ENCODE data around the gene MTERF4. TPM values are rescaled to one million over a fixed set of nuclear protein-coding genes. Genes with fewer than 3 reads are reported as not detected.

The MTERF4 gene
- total RNA-seq, 1 donor, result 30.0 TPM

DNA sequence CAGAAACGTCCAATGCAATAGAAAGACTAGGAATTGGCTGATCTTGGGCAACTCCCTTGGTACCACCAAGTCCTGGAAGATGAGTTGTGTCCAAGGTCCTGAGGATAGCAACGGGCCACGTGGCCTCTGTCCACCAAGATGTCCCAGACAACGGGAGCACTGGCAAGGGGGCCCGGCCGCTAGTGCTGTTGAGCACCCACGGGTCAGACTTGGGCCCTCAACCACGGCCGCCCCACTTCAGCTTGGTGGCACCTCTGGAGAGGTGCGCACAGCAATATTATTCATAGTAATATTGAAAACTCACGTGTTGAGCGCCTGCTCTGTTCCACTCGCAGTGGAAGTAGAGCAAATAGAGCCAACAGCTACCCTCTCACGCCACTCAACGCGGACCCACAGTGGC, 28.2 kb upstream of the MTERF4 start:
- Histone ChIP-seq H3K36me3 (ENCODE audit: insufficient read depth, low read length) (no peaks in the 10 kb centered on the region), H3K79me2 (ENCODE audit: insufficient read depth, low read length) (no peaks in the 10 kb centered on the region), H3K27me3 (ENCODE audit: insufficient read depth, low read length) (no peaks in the 10 kb centered on the region), H4K20me1 (ENCODE audit: insufficient read depth, low read length) (no peaks in the 10 kb centered on the region), H3K4me1 (ENCODE audit: insufficient read depth, low read length) (no peaks in the 10 kb centered on the region), H3K9me3 (ENCODE audit: low read depth, low read length) (no peaks in the 10 kb centered on the region), H3K27ac (ENCODE audit: low read depth, low read length) (no peak overlapping the region), H2AFZ (ENCODE audit: low read length) (no peak overlapping the region), H3K4me2 (ENCODE audit: insufficient read depth, low read length) (no peak overlapping the region), H3K4me3 (ENCODE audit: insufficient read depth, low read length) (no peak overlapping the region)
- DNase-seq (ENCODE audit: insufficient read length, low spot score, missing footprints), result peak; percentile 14
- TF ChIP-seq, protein P1, sequence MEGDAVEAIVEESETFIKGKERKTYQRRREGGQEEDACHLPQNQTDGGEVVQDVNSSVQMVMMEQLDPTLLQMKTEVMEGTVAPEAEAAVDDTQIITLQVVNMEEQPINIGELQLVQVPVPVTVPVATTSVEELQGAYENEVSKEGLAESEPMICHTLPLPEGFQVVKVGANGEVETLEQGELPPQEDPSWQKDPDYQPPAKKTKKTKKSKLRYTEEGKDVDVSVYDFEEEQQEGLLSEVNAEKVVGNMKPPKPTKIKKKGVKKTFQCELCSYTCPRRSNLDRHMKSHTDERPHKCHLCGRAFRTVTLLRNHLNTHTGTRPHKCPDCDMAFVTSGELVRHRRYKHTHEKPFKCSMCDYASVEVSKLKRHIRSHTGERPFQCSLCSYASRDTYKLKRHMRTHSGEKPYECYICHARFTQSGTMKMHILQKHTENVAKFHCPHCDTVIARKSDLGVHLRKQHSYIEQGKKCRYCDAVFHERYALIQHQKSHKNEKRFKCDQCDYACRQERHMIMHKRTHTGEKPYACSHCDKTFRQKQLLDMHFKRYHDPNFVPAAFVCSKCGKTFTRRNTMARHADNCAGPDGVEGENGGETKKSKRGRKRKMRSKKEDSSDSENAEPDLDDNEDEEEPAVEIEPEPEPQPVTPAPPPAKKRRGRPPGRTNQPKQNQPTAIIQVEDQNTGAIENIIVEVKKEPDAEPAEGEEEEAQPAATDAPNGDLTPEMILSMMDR (IDR thresholded peaks at IDR 0.05; ENCODE audit: extremely low read depth, low read depth, low read length), result no peak

- no peak overlapping the region for H3K4me2 ChIP-seq (ENCODE audit: insufficient read depth, low read length)
- no peaks in the 10 kb centered on the region for H3K36me3 ChIP-seq (ENCODE audit: insufficient read depth, low read length)
- H3K27ac ChIP-seq (ENCODE audit: low read depth, low read length), result no peak overlapping the region
- no peak overlapping the region for H2AFZ ChIP-seq (ENCODE audit: low read length)
- DNase-seq (ENCODE audit: insufficient read length, low spot score, missing footprints), result peak; percentile 57
- no peaks in the 10 kb centered on the region for H3K27me3 ChIP-seq (ENCODE audit: insufficient read depth, low read length)
- no peaks in the 10 kb centered on the region for H4K20me1 ChIP-seq (ENCODE audit: insufficient read depth, low read length)
- H3K4me3 ChIP-seq (ENCODE audit: insufficient read depth, low read length), result no peak overlapping the region
- no peaks in the 10 kb centered on the region for H3K4me1 ChIP-seq (ENCODE audit: insufficient read depth, low read length)
- TF ChIP-seq, protein P1 (IDR thresholded peaks at IDR 0.05; ENCODE audit: extremely low read depth, low read depth, low read length), result no peak
- no peaks in the 10 kb centered on the region for H3K9me3 ChIP-seq (ENCODE audit: low read depth, low read length)
- no peaks in the 10 kb centered on the region for H3K79me2 ChIP-seq (ENCODE audit: insufficient read depth, low read length)
Observed at GRCh38 chr2:241129086-241129871, 27.2 kb upstream of the MTERF4 start.

DNA sequence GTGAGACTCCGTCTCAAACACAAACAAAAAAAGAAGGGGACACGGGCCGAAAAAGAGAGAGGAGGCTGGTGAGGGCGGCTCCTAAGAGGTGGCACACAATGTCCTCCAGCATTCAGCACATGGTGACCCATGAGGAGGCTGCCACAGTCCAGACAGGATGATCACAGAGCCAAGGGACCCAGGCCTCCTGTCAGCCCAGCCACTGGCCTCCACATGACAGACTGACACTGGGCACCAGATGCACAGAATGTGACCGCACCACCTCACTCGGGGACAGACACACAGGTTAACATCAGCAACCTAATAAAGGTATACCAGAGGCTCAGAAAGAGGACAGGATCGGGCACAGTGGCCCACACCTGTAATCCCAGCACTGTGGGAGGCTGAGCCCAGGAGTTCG, 26.2 kb upstream of the MTERF4 start:
- Histone ChIP-seq H2AFZ (ENCODE audit: low read length) (no peak overlapping the region), H3K36me3 (ENCODE audit: insufficient read depth, low read length) (no peaks in the 10 kb centered on the region), H3K9me3 (ENCODE audit: low read depth, low read length) (no peaks in the 10 kb centered on the region), H3K27me3 (ENCODE audit: insufficient read depth, low read length) (no peaks in the 10 kb centered on the region), H3K4me3 (ENCODE audit: insufficient read depth, low read length) (no peak overlapping the region), H3K4me1 (ENCODE audit: insufficient read depth, low read length) (no peaks in the 10 kb centered on the region), H3K79me2 (ENCODE audit: insufficient read depth, low read length) (no peaks in the 10 kb centered on the region), H3K4me2 (ENCODE audit: insufficient read depth, low read length) (no peak overlapping the region), H3K27ac (ENCODE audit: low read depth, low read length) (no peak overlapping the region), H4K20me1 (ENCODE audit: insufficient read depth, low read length) (no peaks in the 10 kb centered on the region)
- DNase-seq (ENCODE audit: insufficient read length, low spot score, missing footprints), result peak; percentile 83
- TF ChIP-seq, protein P1 (IDR thresholded peaks at IDR 0.05; ENCODE audit: extremely low read depth, low read depth, low read length), result no peak

DNA sequence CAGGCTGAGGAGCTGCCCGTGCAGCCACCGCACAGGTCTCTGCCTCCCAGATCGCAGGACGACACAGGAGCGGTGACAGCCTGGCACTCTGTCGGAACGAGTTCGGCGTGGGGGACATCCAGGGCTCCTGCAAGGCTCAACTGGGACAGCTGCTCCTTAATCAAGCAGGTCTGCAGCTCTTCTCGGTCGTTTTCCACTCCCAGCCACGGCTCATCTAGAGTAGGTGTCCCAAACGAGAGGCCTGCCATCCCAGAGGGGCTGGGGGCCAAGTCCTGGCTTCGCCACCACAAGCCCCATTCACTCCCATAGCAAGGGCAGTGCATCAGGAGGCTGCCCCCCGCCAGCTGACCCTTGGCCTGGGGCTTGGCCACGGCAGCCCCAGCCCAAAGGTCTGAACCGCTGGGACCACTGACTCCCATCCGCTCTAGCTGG, 24.7 kb upstream of the MTERF4 start:
- DNase-seq (ENCODE audit: insufficient read length, low spot score, missing footprints), result peak; percentile 84

More for the DNA sequence above, 24.7 kb upstream of the MTERF4 start:
- TF ChIP-seq, protein P1 (IDR thresholded peaks at IDR 0.05; ENCODE audit: extremely low read depth, low read depth, low read length), result no peak
- no peak overlapping the region for H2AFZ ChIP-seq (ENCODE audit: low read length)
- H3K27me3 ChIP-seq (ENCODE audit: insufficient read depth, low read length), result no peaks in the 10 kb centered on the region
- H3K9me3 ChIP-seq (ENCODE audit: low read depth, low read length), result no peaks in the 10 kb centered on the region
- no peaks in the 10 kb centered on the region for H3K79me2 ChIP-seq (ENCODE audit: insufficient read depth, low read length)
- no peak overlapping the region for H3K4me2 ChIP-seq (ENCODE audit: insufficient read depth, low read length)
- H3K27ac ChIP-seq (ENCODE audit: low read depth, low read length), result no peak overlapping the region
- no peak overlapping the region for H3K4me3 ChIP-seq (ENCODE audit: insufficient read depth, low read length)
- no peaks in the 10 kb centered on the region for H3K4me1 ChIP-seq (ENCODE audit: insufficient read depth, low read length)
- no peaks in the 10 kb centered on the region for H4K20me1 ChIP-seq (ENCODE audit: insufficient read depth, low read length)
- no peaks in the 10 kb centered on the region for H3K36me3 ChIP-seq (ENCODE audit: insufficient read depth, low read length)
